GM12874 (cell line): ENCODE data around the gene LCE1B.

Experiments
- TF ChIP-seq, protein P1 (sequence below): IDR thresholded peaks from 2 replicates; pipeline ENCODE4 v1.5.1; 2011; ENCODE audit warnings: low read depth, mild to moderate bottlenecking, control low read depth, low read length, moderate library complexity; ENCODE audit not compliant: insufficient read depth

Gene LCE1B

DNA sequence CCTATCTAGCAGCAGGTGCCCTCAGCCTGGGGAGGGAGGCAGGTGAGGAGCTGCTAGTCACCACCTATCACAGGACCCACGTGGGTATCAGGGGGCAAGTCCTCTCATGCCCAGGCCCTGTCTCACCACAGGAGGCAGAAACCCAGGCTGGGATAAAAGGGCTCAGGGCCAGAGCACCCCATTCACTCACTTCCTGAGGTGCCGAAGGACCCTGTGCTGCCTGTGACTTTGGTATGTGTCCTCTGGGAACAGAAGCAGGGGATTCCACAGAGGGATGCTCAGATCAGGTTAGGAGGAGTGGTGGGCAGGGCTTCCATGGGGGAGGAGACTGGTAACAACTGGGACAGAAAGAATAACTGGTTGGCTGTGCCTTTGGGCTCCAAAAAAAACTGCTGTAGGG is 25.7 kb upstream of the LCE1B start, which contains the start of gene LCE1E:
TSS of gene LCE1E (plus strand) at position 181 of the 400 bp plus-strand sequence. CDS start 1,043 bp downstream, outside the sequence.
- TF ChIP-seq, protein P1, sequence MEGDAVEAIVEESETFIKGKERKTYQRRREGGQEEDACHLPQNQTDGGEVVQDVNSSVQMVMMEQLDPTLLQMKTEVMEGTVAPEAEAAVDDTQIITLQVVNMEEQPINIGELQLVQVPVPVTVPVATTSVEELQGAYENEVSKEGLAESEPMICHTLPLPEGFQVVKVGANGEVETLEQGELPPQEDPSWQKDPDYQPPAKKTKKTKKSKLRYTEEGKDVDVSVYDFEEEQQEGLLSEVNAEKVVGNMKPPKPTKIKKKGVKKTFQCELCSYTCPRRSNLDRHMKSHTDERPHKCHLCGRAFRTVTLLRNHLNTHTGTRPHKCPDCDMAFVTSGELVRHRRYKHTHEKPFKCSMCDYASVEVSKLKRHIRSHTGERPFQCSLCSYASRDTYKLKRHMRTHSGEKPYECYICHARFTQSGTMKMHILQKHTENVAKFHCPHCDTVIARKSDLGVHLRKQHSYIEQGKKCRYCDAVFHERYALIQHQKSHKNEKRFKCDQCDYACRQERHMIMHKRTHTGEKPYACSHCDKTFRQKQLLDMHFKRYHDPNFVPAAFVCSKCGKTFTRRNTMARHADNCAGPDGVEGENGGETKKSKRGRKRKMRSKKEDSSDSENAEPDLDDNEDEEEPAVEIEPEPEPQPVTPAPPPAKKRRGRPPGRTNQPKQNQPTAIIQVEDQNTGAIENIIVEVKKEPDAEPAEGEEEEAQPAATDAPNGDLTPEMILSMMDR = no peak

- TF ChIP-seq, protein P1 = no peak
Observed at GRCh38 chr1:152795686-152796085, 16.1 kb upstream of the LCE1B start.

DNA sequence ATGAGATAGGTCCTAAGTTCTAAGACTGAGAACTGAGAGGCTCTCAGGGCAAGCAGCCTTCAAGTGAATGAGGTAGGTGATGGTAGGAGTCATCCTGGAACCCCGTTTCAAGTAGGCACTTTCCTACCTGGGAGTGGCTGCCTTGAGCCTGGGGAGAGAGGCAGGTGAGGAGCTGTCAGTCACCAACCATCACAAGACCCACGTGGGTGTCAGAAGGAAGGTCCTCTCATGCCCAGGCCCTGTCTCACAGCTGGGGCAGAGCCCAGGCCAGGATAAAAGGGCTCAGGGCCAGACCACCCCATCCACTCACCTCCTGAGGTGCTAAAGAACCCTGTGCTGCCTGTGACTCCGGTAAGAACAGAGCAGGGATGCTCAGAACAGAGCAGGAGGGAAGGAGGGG is 15.3 kb upstream of the LCE1B start, which contains the start of gene LCE1D:
TSS of gene LCE1D (plus strand) at position 301 of the 400 bp plus-strand sequence. CDS start 1,074 bp downstream, outside the sequence.
- TF ChIP-seq, protein P1 = no peak

GRCh38 chr1:152801333-152801732 is 10.4 kb upstream of the LCE1B start:
- TF ChIP-seq, protein P1 = no peak

- TF ChIP-seq, protein P1 = no peak
Observed at GRCh38 chr1:152806576-152806975, 5.2 kb upstream of the LCE1B start, which contains the start of gene LCE1C. Gene LCE1C (minus strand): TSS chr1:152806651. CDS start chr1:152805478, 1,173 bp downstream.

DNA sequence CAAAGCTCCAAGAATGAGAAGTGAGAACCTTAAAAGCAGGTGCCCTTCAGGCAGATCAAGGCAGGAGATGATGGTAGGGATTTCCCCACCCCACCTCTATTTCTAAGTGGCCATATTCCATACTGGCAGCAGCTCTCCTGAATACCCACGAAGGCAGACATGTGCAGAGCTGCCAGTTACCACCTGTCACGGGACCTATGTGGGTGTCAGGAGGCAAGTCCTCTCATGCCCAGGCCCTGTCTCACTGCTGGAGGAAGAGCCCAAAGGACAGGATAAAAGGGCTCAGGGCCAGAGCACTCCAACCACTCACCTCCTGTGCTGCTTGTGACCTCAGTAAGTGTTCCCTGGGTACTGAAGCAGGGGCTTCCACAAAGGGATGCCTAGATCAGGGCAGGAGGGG is 721 bp upstream of the LCE1B start:
- TF ChIP-seq, protein P1 = no peak

- TF ChIP-seq, protein P1 = no peak
Observed at GRCh38 chr1:152817309-152817708, 5.5 kb downstream of the LCE1B start.

GRCh38 chr1:152823294-152823693 is 11.5 kb downstream of the LCE1B start:
- TF ChIP-seq, protein P1 = no peak
